Vagina (tissue), 2 donors: ENCODE data around the gene EHD3. TPM values are rescaled to one million over a fixed set of nuclear protein-coding genes. Genes with fewer than 3 reads are reported as not detected.

Experiments used
- DNase-seq, 2 donors: peaks; one replicate each; pipeline ENCODE4 v3.0.0-alpha.2; 2017; ENCODE audit errors: extremely low spot score in 2 of 2
- H3K27ac ChIP-seq: fragments of 200-600 bp; sonication (generic); one replicate; pipeline ENCODE4 v1.5.1; 2019
- H3K27me3 ChIP-seq: fragments of 200-600 bp; sonication (generic); one replicate; pipeline ENCODE4 v1.5.1; 2019
- H3K36me3 ChIP-seq, 2 donors: fragments of 200-600 bp; sonication (generic); one replicate each; pipeline ENCODE4 v1.5.1; 2017 to 2019
- H3K4me1 ChIP-seq: fragments of 200-600 bp; sonication (generic); one replicate; pipeline ENCODE4 v1.5.1; 2019
- H3K4me3 ChIP-seq, 2 donors: fragments of 200-600 bp; sonication (generic); 1 replicate in 1 of 2; 2 replicates in 1 of 2; pipeline ENCODE4 v1.5.1; 2016 to 2019
- H3K9me3 ChIP-seq: fragments of 200-600 bp; sonication (generic); one replicate; pipeline ENCODE4 v1.5.1; 2019
- POLR2A ChIP-seq, 2 donors: fragments of 450-650 bp; IDR thresholded peaks; one replicate each; pipeline ENCODE4 v1.6.1; 2017; ENCODE audit warnings: antibody characterized with exemption in 2 of 2, mild to moderate bottlenecking in 2 of 2, moderate library complexity in 2 of 2
- POLR2AphosphoS5 ChIP-seq, 2 donors: sonication (generic); formaldehyde crosslinking; IDR thresholded peaks; one replicate each; pipeline ENCODE4 v1.9.0; 2017; ENCODE audit warnings: antibody characterized with exemption in 2 of 2, mild to moderate bottlenecking in 2 of 2, low read depth in 1 of 2; ENCODE audit not compliant: insufficient read depth in 1 of 2
- intact Hi-C: fragments of 100-400 bp; cut with DNase I; formaldehyde crosslinking; loops from one replicate; pipeline ENCODE4 v1.15.1; 2023
- total RNA-seq: library from RNA; depleted of rRNA; stranded (reverse); fragments of >200 nt; gene quantifications from one replicate; pipeline ENCODE4 v1.2.3, GENCODE V29; 2016
- TF ChIP-seq, protein P1 (sequence below), 3 experiments: fragments of 450-650 bp in 2 of 3; fragments of 200-600 bp in 1 of 3; sonication (generic) in 1 of 3; IDR thresholded peaks; one replicate each; pipeline ENCODE4 v1.5.1; 2017 to 2019; ENCODE audit warnings: antibody characterized with exemption in 3 of 3, mild to moderate bottlenecking in 2 of 3, moderate library complexity in 2 of 3

EHD3 gene
- total RNA-seq, 1 donor from 2014 or later = 10.3 TPM

DNA sequence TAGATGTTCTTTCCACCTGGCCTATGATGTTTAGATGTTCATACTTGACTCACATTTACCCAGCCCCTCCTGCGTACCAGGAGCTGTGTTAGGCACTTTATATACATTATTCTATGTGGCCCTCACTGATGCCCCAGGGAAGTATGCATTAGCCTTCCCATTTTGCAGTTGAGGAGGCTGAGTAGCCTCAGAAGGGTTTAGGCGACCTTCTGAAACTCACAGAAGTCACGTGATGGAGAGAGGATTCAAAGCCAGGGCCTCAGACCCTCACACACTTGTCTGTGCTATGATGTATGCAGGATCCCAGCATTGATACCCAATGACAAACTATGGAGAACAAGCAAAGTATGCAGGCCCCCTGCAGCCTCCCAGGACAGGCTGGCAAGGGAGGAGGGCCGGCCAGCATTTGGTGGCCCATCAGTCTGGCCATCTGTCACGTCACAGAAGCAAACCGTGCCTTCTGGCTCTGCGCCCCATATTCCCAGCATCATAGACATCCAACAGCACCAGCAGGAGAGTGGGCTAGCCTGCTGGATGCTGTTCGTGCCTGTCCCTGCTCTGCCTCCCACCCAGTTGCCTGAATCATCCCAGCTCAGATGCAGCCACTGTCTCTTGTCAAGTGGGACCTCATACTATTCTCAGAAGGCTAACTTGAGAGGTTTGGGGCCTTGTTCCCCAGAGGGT lies 33.6 kb downstream of the EHD3 start:
- no peaks in the 10 kb centered on the region for H3K9me3 ChIP-seq
- no peak overlapping the region for H3K4me3 ChIP-seq
- intact Hi-C loops = no loop called here
- no peaks in the 10 kb centered on the region for H3K4me1 ChIP-seq
- no peak for DNase-seq
- H3K36me3 ChIP-seq = no peaks in the 10 kb centered on the region
- no peak overlapping the region for H3K27ac ChIP-seq
- TF ChIP-seq, protein P1, sequence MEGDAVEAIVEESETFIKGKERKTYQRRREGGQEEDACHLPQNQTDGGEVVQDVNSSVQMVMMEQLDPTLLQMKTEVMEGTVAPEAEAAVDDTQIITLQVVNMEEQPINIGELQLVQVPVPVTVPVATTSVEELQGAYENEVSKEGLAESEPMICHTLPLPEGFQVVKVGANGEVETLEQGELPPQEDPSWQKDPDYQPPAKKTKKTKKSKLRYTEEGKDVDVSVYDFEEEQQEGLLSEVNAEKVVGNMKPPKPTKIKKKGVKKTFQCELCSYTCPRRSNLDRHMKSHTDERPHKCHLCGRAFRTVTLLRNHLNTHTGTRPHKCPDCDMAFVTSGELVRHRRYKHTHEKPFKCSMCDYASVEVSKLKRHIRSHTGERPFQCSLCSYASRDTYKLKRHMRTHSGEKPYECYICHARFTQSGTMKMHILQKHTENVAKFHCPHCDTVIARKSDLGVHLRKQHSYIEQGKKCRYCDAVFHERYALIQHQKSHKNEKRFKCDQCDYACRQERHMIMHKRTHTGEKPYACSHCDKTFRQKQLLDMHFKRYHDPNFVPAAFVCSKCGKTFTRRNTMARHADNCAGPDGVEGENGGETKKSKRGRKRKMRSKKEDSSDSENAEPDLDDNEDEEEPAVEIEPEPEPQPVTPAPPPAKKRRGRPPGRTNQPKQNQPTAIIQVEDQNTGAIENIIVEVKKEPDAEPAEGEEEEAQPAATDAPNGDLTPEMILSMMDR (IDR thresholded peaks at IDR 0.05) = no peak
- no peak for TF ChIP-seq POLR2AphosphoS5 (IDR thresholded peaks at IDR 0.05; ENCODE audit: insufficient read depth in 1 of 2, low read depth in 1 of 2)
- TF ChIP-seq POLR2A (IDR thresholded peaks at IDR 0.05) = no peak
- H3K27me3 ChIP-seq = no peaks in the 10 kb centered on the region

DNA sequence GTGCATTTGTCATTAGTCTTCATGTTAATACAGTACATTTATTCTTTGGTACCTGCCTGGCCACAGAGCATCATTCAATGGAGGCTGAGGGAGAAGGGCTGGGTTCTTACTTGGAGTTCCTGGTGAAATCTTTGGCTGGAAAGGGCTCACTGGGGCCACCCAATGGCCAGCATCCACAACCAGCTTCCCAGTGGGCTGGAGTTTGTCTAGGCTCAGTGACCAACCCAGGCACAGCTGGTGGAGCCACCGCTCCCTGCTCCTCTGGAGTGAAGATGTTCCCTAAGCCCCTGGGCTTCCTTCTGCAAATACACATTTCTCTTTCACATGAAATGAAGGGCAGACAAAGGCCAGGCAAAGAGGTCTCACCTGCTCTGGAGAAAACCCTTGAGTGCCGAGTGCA lies 34.4 kb downstream of the EHD3 start:
- intact Hi-C loops = no loop called here
- no peak overlapping the region for H3K27ac ChIP-seq

DNA sequence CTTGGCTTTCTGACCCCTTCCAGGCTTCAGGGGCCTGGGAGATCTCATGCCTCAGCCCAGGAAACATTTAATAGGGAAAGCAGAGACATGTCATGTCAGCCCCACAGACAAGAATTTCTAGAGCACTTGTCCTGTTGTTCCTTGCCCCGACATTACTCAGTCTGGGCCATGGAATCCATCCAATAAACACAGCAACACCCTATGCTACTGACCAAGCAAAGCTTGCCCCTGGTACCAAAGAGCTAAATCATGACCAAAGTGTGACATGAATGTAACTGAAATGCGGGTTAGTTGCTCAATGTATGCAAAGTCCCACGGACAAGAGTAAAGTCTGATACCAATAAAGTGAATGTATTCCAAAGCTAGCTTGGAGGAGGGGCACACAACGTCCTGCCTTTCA lies 35.1 kb downstream of the EHD3 start:
- TF ChIP-seq, protein P1 (IDR thresholded peaks at IDR 0.05) = no peak
- no peak for TF ChIP-seq POLR2A (IDR thresholded peaks at IDR 0.05)
- TF ChIP-seq POLR2AphosphoS5 (IDR thresholded peaks at IDR 0.05; ENCODE audit: insufficient read depth in 1 of 2, low read depth in 1 of 2) = no peak
- intact Hi-C loops = no loop called here
- Histone ChIP-seq H3K4me1 (no peaks in the 10 kb centered on the region), H3K36me3 (no peaks in the 10 kb centered on the region), H3K4me3 (no peak overlapping the region), H3K9me3 (no peaks in the 10 kb centered on the region), H3K27ac (no peak overlapping the region), H3K27me3 (no peaks in the 10 kb centered on the region)
- DNase-seq = no peak

More for the DNA sequence above, 34.4 kb downstream of the EHD3 start:
- TF ChIP-seq POLR2A (IDR thresholded peaks at IDR 0.05) (no peak), POLR2AphosphoS5 (IDR thresholded peaks at IDR 0.05; ENCODE audit: insufficient read depth in 1 of 2, low read depth in 1 of 2) (no peak)
- TF ChIP-seq, protein P1 (IDR thresholded peaks at IDR 0.05) = no peak
- no peaks in the 10 kb centered on the region for H3K27me3 ChIP-seq
- no peaks in the 10 kb centered on the region for H3K4me1 ChIP-seq
- no peak overlapping the region for H3K4me3 ChIP-seq
- DNase-seq = no peak
- no peaks in the 10 kb centered on the region for H3K36me3 ChIP-seq
- H3K9me3 ChIP-seq = no peaks in the 10 kb centered on the region

DNA sequence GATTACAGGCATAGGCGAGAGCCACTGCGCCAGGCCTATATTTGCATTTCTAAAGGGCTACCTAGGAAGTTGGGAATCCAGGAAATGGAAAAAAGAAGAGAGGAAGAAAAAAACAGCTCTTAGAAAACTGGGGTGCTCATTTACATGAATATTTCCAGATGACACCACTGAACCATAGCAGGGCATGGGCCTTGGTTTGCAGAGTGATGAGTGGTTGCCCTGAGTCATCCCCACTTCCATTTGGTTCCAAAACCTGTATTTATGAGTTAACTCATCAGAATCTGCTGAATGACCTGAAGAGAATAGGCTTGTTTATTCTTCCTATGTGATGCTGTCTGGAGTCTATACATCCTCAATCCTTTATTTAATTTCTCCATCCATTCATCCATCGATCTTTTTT lies 36.2 kb downstream of the EHD3 start:
- Histone ChIP-seq H3K36me3 (no peaks in the 10 kb centered on the region), H3K9me3 (no peaks in the 10 kb centered on the region), H3K27ac (no peak overlapping the region), H3K4me1 (no peaks in the 10 kb centered on the region), H3K4me3 (no peak overlapping the region), H3K27me3 (no peaks in the 10 kb centered on the region)
- no peak for DNase-seq
- intact Hi-C loops = no loop called here
- TF ChIP-seq, protein P1 (IDR thresholded peaks at IDR 0.05) = no peak
- TF ChIP-seq POLR2A (IDR thresholded peaks at IDR 0.05) (no peak), POLR2AphosphoS5 (IDR thresholded peaks at IDR 0.05; ENCODE audit: insufficient read depth in 1 of 2, low read depth in 1 of 2) (no peak)

DNA sequence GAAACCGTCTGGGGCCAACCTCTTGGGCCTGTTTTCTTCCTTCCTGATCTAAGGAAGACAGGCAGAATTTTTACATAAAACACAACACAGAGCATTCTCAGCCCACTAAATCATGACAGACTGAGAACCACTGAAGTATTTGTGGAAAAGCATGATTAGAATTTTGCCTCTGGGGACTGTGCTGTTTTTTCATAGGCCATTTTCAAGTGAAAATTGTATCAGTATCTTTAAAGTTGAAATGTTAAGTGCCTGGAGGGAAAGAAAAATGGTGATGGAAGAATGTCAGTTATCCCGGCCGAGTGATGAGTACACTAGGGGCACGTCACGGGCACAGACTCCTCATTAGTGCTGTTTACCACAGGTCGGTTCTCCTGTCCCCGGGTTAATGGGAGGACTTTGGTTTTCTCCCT lies 36.9 kb downstream of the EHD3 start:
- Histone ChIP-seq H3K4me3 (no peak overlapping the region), H3K9me3 (no peaks in the 10 kb centered on the region), H3K27me3 (no peaks in the 10 kb centered on the region), H3K27ac (no peak overlapping the region), H3K36me3 (no peaks in the 10 kb centered on the region), H3K4me1 (no peaks in the 10 kb centered on the region)
- no peak for DNase-seq
- TF ChIP-seq POLR2AphosphoS5 (IDR thresholded peaks at IDR 0.05; ENCODE audit: insufficient read depth in 1 of 2, low read depth in 1 of 2) (no peak), POLR2A (IDR thresholded peaks at IDR 0.05) (no peak)
- TF ChIP-seq, protein P1 (IDR thresholded peaks at IDR 0.05) = no peak
- intact Hi-C loops = no loop called here
